NCI-H2029 (cell line): ENCODE data around the gene IGF2BP3.

Experiments used
- DNase-seq: peaks from one replicate; lab custom pipeline; 2025; lab: John Stamatoyannopoulos, UW

The IGF2BP3 gene

GRCh38 chr7:23294549-23295400 is 175.5 kb downstream of the IGF2BP3 start:
- DNase-seq: no peak

DNA sequence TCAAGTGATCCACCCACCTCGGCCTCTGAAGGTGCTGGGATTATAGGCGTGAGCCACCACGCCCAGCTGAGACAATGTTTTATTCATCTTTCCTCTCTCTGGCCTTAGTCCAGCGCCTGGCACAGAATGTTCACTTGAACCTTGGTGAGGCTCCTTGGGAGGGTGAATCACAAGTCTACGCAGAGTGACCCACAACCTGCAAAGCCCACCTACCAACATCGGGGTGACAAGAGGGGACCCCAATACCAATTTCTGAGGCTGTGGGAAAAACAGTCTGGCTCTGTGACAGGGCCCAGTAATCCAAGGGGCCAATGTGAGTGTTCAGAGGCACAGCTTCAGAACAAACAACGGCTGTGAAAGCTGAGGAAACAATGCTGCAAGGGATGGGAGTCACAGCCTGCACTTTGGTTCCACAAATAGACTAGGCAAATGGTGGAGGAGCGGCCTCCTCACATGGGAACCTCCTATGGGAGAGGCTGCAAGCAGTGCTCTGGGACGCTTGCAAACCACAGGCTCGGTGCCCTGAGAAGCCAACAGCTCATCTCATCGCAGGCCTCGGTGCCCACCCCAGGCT is 176.7 kb downstream of the IGF2BP3 start:
- DNase-seq: no peak

GRCh38 chr7:23292623-23293022 is 177.7 kb downstream of the IGF2BP3 start:
- DNase-seq: no peak

DNA sequence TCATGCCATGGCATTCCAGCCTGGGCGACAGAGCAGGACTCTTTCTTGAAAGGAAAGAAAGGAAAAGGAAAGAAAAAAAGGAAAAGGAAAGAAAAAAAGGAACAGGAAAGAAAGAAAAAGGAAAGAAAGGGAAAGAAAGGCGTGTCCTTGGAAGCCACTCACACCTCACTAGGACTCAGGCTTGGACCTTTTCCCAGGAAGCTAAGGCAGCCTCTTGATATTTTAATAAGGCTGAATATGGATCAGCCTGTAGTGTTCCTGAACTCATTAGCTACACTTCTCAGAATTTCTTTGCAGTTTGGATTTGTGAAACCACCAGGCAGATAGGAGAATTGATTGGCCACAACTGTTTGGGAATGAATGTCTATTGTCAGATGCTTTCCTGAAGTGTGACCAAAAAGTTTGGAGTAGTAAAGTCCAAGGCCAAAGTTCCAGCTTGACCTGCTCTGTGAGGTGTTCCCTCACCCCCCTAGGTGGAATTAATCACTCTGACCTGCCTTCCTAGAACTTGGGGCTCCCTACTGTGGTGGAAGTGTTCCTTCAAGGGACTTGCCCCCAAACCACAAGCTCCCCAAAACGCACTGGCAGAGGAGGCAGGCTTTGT is 178.2 kb downstream of the IGF2BP3 start:
- DNase-seq: no peak

- no peak for DNase-seq
Measured at GRCh38 chr7:23290993-23291392, 179.3 kb downstream of the IGF2BP3 start.

GRCh38 chr7:23287612-23288011 is 182.7 kb downstream of the IGF2BP3 start:
- no peak for DNase-seq

- no peak for DNase-seq
Measured at GRCh38 chr7:23285657-23286646, 184.3 kb downstream of the IGF2BP3 start.

- DNase-seq: no peak
Measured at GRCh38 chr7:23284871-23285270, 185.4 kb downstream of the IGF2BP3 start.

DNA sequence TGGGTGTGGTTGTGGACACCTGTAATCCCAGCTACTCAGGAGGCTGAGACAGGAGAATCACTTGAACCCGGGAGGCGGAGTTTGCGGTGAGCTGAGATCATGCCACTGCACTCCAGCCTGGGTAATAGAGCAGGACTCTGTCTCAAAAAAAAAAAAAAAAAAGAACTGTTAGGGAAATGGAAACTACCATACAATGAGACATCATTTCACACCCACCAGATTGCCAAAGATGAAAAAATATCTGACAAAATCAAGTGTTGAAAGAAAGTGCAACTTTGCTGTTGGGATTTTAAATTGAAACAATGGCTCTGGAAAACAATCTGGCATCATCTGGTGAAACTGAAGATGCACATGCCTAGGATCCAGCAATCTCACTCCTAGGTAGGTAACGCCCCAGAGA is 187.2 kb downstream of the IGF2BP3 start:
- no peak for DNase-seq

DNA sequence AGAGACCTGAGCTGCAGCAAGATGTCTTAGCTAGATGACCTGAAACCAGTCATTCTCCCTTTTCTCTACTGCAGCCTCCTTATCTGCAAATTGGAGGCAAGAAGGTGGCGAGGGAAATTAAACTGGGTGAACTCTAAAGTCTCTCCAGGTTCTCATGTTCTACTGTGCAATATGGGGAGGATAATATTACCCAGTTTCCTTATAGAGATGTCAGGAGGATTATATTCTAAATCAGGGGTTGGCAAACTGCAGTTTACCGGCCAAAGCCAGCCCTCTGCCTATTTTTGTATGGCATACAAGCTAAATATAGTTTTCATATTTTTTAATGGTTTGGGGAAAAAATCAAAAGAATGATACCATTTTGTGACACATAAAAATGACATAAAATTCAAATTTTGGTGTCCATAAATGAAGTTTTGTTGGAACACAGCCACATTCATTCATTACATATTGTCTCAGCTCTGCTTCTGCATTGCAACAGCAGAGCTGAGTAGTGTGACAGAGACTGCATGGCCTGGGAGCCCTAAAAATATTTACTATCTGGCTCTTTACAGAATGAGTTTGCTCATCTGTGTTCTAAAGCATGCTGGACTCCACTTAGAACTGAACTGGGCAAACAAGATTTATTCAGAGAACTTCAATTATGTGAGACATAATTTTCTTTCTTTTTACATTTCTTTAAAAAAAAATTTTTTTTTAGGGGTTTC is 190.3 kb downstream of the IGF2BP3 start:
- DNase-seq: no peak

DNA sequence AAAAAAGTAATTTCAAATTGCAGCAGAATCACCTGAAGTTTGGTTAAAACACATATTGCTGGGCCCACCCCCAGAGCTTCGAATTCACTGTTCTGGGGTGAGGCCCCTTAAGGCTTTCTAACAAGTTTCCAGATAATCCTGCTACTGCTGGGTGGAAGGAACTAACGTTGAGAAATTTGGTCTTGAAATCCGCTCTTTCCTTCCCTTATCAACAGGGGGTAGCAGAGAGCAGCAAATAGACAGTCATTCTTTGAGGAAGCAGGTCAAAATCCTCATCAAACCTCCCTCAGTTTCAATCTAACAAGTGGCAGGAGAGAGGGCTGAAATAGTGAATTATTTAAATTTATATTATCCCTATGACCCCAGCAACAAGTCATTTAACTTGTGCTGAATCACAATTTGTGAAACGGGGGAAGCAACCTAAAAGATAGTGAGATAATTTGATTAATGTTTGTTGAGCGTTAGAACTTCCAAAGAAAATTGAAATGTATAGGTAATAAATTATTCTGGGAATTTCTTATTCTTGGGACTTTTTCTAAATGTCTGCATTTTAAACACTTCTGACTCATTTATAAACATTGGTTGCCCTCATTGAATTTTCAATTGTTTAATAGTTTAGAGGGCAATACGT is 192.8 kb downstream of the IGF2BP3 start:
- peak; percentile 27 for DNase-seq

GRCh38 chr7:23276947-23277346 is 193.3 kb downstream of the IGF2BP3 start:
- DNase-seq: no peak

GRCh38 chr7:23276376-23276775 is 193.9 kb downstream of the IGF2BP3 start:
- no peak for DNase-seq

- no peak for DNase-seq
Measured at GRCh38 chr7:23275912-23276311, 194.4 kb downstream of the IGF2BP3 start.

GRCh38 chr7:23273141-23273599 is 197.1 kb downstream of the IGF2BP3 start:
- peak; percentile 88 for DNase-seq

GRCh38 chr7:23272275-23272674 is 198.0 kb downstream of the IGF2BP3 start:
- DNase-seq: no peak

GRCh38 chr7:23268746-23269145 is 201.5 kb downstream of the IGF2BP3 start:
- no peak for DNase-seq

- no peak for DNase-seq
Measured at GRCh38 chr7:23268167-23268566, 202.1 kb downstream of the IGF2BP3 start.

DNA sequence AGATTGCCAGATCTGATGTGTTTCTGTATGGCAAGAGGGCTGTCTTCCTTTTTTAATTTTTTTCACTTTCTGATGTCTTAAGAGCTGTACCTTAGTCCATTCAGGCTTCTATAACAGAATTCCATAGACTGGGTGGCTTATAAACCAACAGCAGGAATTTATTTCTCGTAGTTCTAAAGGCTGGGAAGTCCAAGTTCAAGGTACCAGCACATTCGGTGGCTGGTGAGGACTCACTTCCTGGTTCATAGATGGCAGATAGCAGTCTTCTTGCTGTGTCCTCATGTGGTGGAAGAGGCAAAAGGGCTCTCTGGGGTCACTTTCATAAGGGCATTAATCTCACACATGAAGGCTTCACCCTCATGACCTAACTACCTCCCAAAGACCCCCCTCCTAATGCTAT is 202.9 kb downstream of the IGF2BP3 start:
- DNase-seq: no peak

GRCh38 chr7:23266918-23267317 is 203.4 kb downstream of the IGF2BP3 start:
- no peak for DNase-seq
